Measurements from ENCODE around the gene LUZP2. TPM values are rescaled to one million over a fixed set of nuclear protein-coding genes. Genes with fewer than 3 reads are reported as not detected.

The LUZP2 gene
- total and polyA plus RNA-seq, 4 donors = 0.05 TPM; not detected in 3

GRCh38 chr11:24859801-24860300, 363.0 kb downstream of the LUZP2 start:
- Histone ChIP-seq H3K4me3 (ENCODE audit: low read depth in 1 of 3, low read length in 3 of 3) (no peak overlapping the region), H3K4me1 (ENCODE audit: control insufficient read depth in 4 of 4, insufficient read depth in 4 of 4, low read length in 3 of 4) (no peaks in the 10 kb centered on the region), H3K27me3 (ENCODE audit: control insufficient read depth in 4 of 4, insufficient read depth in 4 of 4, low read length in 3 of 4) (no peaks in the 10 kb centered on the region), H3K9me3 (ENCODE audit: control insufficient read depth in 4 of 4, low read length in 3 of 4) (peaks cover 0 to 5% (median 3%) of the 10 kb centered on the region in 4 donors), H3K9ac (ENCODE audit: low read depth in 1 of 2, low read length in 2 of 2) (no peak overlapping the region), H3K36me3 (ENCODE audit: control insufficient read depth in 4 of 4, insufficient read depth in 3 of 4, low read depth in 1 of 4, low read length in 3 of 4) (no peaks in the 10 kb centered on the region), H3K27ac (ENCODE audit: low read depth in 1 of 2, low read length in 2 of 2) (no peak overlapping the region)
- no peak for DNase-seq (ENCODE audit: low spot score)
- no peak for TF ChIP-seq MAX (IDR thresholded peaks at IDR 0.05)
- TF ChIP-seq FOXA1 (IDR thresholded peaks at IDR 0.05) = no peak
- no peak for TF ChIP-seq YY1 (IDR thresholded peaks at IDR 0.05)
- no peak for TF ChIP-seq HNF4A (conservative IDR thresholded peaks at IDR 0.05)
- TF ChIP-seq ZBTB33 (IDR thresholded peaks at IDR 0.05) = no peak
- TF ChIP-seq TAF1 (conservative IDR thresholded peaks at IDR 0.05) = no peak
- no peak for TF ChIP-seq JUND (IDR thresholded peaks at IDR 0.05)
- TF ChIP-seq HNF4G (IDR thresholded peaks at IDR 0.05) = no peak
- no peak for TF ChIP-seq RXRA (IDR thresholded peaks at IDR 0.05)
- no peak for TF ChIP-seq ATF3 (IDR thresholded peaks at IDR 0.05)
- no peak for TF ChIP-seq CTCF (IDR thresholded peaks at IDR 0.05; ENCODE audit: low read depth, low read length, missing input control)
- TF ChIP-seq RAD21 (IDR thresholded peaks at IDR 0.05) = no peak
- no peak for TF ChIP-seq EGR1 (IDR thresholded peaks at IDR 0.05; ENCODE audit: low read depth in 2 of 2)
- no peak for TF ChIP-seq NR2F2 (IDR thresholded peaks at IDR 0.05)
- no peak for TF ChIP-seq REST (IDR thresholded peaks at IDR 0.05)
- TF ChIP-seq FOXA2 (IDR thresholded peaks at IDR 0.05) = no peak
- TF ChIP-seq GABPA (IDR thresholded peaks at IDR 0.05 in 1 of 2, conservative IDR thresholded peaks at IDR 0.05 in 1 of 2) = no peak
- WGBS = 87% methylated on average over 9 of the region's 9 CpGs

All from liver (tissue), 9 donors.